HepG2 (cell line): ENCODE data around the gene NUDT3. TPM values are rescaled to one million over a fixed set of nuclear protein-coding genes. Genes with fewer than 3 reads are reported as not detected.

Experiments
- GATAD2A ChIP-seq: IDR thresholded peaks from 2 replicates; pipeline ENCODE4 v1.6.1; 2016
- GPN1 ChIP-seq: sonication (generic); formaldehyde crosslinking; IDR thresholded peaks from 2 replicates; pipeline ENCODE4 v1.5.1; 2020; ENCODE audit warnings: missing genetic modification reagents, borderline replicate concordance
- ISL2 ChIP-seq: sonication (generic); formaldehyde crosslinking; IDR thresholded peaks from 2 replicates; pipeline ENCODE4 v1.5.0; 2020; ENCODE audit warnings: missing genetic modification reagents
- JUND ChIP-seq: sonication (generic); formaldehyde crosslinking; IDR thresholded peaks from 2 replicates; pipeline ENCODE4 v1.8.0; 2022; ENCODE audit warnings: mild to moderate bottlenecking, missing genetic modification reagents
- RBFOX2 ChIP-seq: fragments of 200-400 bp; formaldehyde crosslinking; IDR thresholded peaks from 2 replicates; pipeline ENCODE4 v1.6.1; 2017; ENCODE audit warnings: low read depth, mild to moderate bottlenecking, low read length
- SP4 ChIP-seq: sonication (generic); formaldehyde crosslinking; IDR thresholded peaks from 2 replicates; pipeline ENCODE4 v1.8.1; 2023; ENCODE audit warnings: mild to moderate bottlenecking, missing genetic modification reagents
- YEATS4 ChIP-seq: sonication (generic); formaldehyde crosslinking; IDR thresholded peaks from 2 replicates; pipeline ENCODE4 v1.4.0; 2020; ENCODE audit warnings: missing genetic modification reagents, borderline replicate concordance
- ZBTB7B ChIP-seq: sonication (generic); formaldehyde crosslinking; IDR thresholded peaks from 2 replicates; pipeline ENCODE4 v1.4.0; 2020; ENCODE audit warnings: missing genetic modification reagents
- ZNF101 ChIP-seq: sonication (generic); formaldehyde crosslinking; IDR thresholded peaks from 2 replicates; pipeline ENCODE4 v1.4.0; 2020; ENCODE audit warnings: mild to moderate bottlenecking, low read depth, missing genetic modification reagents, borderline replicate concordance
- ZNF224 ChIP-seq: sonication (generic); formaldehyde crosslinking; IDR thresholded peaks from 2 replicates; pipeline ENCODE4 v1.5.0; 2020; ENCODE audit warnings: mild to moderate bottlenecking, missing genetic modification reagents
- ZNF331 ChIP-seq: sonication (generic); formaldehyde crosslinking; IDR thresholded peaks from 2 replicates; pipeline ENCODE4 v1.4.0; 2020; ENCODE audit warnings: missing genetic modification reagents
- polyA plus RNA-seq, 8 experiments: library from polyadenylated mRNA; depleted of rRNA in 3 of 8; stranded (reverse) in 7 of 8; unstranded in 1 of 8; fragments of >200 nt; fragmentation: Illumina TruSeq in 4 of 8; extraction: Trizol in 4 of 8; gene quantifications; 2 replicates each; pipeline versions ENCODE4 v1.2.1 to v1.2.3, GENCODE V29; 2011 to 2016; ENCODE audit warnings: low read depth in 4 of 8, missing spikeins in 1 of 8, mixed read lengths in 1 of 8; ENCODE audit not compliant: insufficient read depth in 1 of 8
- total RNA-seq, 5 experiments: library from RNA; depleted of rRNA; stranded (reverse); fragments of >200 nt; fragmentation: Illumina TruSeq; extraction: Trizol; gene quantifications; 2 replicates each; pipeline ENCODE4 v1.2.3, GENCODE V29; 2016; ENCODE audit warnings: low read depth in 1 of 5
- TF ChIP-seq, protein P1 (sequence below): sonication (generic); formaldehyde crosslinking; IDR thresholded peaks from 2 replicates; pipeline ENCODE4 v1.8.0; 2022; ENCODE audit warnings: missing genetic modification reagents, low read depth, mild to moderate bottlenecking, borderline replicate concordance
- TF ChIP-seq, protein P2 (sequence below): sonication (generic); formaldehyde crosslinking; IDR thresholded peaks from 2 replicates; pipeline ENCODE4 v1.4.0; 2020; ENCODE audit warnings: missing genetic modification reagents, borderline replicate concordance
- TF ChIP-seq, protein P3 (sequence below): sonication (generic); formaldehyde crosslinking; IDR thresholded peaks from 2 replicates; pipeline ENCODE4 v1.9.0; 2021; ENCODE audit warnings: missing genetic modification reagents, borderline replicate concordance
- TF ChIP-seq, protein P4 (sequence below): sonication (generic); formaldehyde crosslinking; IDR thresholded peaks from 2 replicates; pipeline ENCODE4 v1.4.0; 2020; ENCODE audit warnings: missing genetic modification reagents
- TF ChIP-seq, protein P5 (sequence below): sonication (generic); formaldehyde crosslinking; IDR thresholded peaks from 2 replicates; pipeline ENCODE4 v1.4.0; 2020; ENCODE audit warnings: mild to moderate bottlenecking, missing genetic modification reagents
- TF ChIP-seq, protein P6 (sequence below): sonication (generic); formaldehyde crosslinking; IDR thresholded peaks from 2 replicates; pipeline ENCODE4; 2020; ENCODE audit warnings: missing genetic modification reagents, mild to moderate bottlenecking, borderline replicate concordance

NUDT3 gene
- total and polyA plus RNA-seq, 2 of the 13 experiments (the other 11 are each of a cell fraction or from before 2014, with no cell fraction given), result 20.2 to 20.6 TPM

DNA sequence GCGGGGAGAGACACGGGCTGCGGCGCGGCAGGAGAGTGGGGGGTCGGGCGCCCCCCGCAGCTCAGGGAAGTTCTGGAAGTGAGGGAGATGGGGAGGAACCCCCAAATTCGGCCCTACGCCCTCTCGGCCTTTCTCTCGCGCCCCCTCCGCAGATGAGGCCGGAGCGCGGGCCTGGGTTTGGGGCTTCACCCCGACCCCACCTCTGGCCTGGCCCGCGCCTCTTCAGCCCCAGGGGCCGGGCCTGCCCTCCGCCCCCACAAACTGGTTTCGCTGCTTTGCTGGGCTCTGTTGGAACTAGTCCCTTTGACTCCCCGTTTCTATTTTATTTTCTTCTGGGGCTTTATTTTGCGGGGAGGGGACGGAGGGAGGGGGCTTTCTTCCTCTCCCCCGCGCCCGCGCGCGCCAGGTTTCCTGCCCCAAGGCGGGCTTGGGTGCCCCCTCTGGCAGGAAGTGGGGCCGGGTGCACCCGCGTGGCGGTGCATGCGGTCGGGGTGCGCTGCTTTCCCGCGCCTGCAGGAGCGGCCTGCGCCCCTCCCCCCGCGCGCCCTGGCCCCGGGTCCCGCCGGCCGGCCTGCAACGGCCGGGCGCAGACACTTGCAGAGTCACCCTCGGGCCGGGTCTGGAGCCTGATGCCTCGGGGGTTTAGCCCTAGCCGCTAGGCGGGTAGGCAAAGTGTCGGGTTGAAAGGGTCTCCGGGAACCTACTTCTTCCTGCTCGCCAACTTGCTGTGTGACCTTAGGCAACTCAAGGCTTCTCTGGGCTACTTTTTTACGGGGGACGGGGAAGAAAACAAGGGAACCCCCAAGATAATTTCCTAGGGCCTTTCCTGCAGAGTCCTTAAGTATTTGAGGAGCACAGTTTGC, 154.5 kb downstream of the NUDT3 start (continued):
- TF ChIP-seq, protein P1, sequence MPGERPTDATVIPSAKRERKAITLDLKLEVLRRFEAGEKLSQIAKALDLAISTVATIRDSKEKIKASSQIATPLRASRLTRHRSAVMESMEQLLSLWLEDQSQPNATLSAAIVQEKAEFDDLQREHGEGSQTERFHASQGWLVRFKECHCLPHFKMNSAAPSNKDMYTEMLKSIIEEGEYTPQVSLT (CRISPR knock-in tag), result 0 out of 2 replicates have a peak, but pooled peaks have one; percentile 43
- TF ChIP-seq JUND (CRISPR knock-in tag) (0 out of 2 replicates have a peak, but pooled peaks have one; percentile 39), YEATS4 (CRISPR knock-in tag) (peak; percentile 99), ISL2 (0 out of 2 replicates have a peak, but pooled peaks have one; percentile 51), ZNF224 (CRISPR knock-in tag) (peak; percentile 84; the same call in 1 of the 2 replicates), SP4 (CRISPR knock-in tag) (peak; percentile 89), RBFOX2 (peak; percentile 81), ZNF101 (CRISPR knock-in tag) (0 out of 2 replicates have a peak, but pooled peaks have one; percentile 85), GPN1 (CRISPR knock-in tag) (peak; percentile 96), GATAD2A (CRISPR knock-in tag) (peak; percentile 72), ZNF331 (peak; percentile 96), ZBTB7B (CRISPR knock-in tag) (peak; percentile 93)
- TF ChIP-seq, protein P2, sequence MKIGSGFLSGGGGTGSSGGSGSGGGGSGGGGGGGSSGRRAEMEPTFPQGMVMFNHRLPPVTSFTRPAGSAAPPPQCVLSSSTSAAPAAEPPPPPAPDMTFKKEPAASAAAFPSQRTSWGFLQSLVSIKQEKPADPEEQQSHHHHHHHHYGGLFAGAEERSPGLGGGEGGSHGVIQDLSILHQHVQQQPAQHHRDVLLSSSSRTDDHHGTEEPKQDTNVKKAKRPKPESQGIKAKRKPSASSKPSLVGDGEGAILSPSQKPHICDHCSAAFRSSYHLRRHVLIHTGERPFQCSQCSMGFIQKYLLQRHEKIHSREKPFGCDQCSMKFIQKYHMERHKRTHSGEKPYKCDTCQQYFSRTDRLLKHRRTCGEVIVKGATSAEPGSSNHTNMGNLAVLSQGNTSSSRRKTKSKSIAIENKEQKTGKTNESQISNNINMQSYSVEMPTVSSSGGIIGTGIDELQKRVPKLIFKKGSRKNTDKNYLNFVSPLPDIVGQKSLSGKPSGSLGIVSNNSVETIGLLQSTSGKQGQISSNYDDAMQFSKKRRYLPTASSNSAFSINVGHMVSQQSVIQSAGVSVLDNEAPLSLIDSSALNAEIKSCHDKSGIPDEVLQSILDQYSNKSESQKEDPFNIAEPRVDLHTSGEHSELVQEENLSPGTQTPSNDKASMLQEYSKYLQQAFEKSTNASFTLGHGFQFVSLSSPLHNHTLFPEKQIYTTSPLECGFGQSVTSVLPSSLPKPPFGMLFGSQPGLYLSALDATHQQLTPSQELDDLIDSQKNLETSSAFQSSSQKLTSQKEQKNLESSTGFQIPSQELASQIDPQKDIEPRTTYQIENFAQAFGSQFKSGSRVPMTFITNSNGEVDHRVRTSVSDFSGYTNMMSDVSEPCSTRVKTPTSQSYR (CRISPR knock-in tag), result peak; percentile 99
- TF ChIP-seq, protein P3, sequence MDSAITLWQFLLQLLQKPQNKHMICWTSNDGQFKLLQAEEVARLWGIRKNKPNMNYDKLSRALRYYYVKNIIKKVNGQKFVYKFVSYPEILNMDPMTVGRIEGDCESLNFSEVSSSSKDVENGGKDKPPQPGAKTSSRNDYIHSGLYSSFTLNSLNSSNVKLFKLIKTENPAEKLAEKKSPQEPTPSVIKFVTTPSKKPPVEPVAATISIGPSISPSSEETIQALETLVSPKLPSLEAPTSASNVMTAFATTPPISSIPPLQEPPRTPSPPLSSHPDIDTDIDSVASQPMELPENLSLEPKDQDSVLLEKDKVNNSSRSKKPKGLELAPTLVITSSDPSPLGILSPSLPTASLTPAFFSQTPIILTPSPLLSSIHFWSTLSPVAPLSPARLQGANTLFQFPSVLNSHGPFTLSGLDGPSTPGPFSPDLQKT, result peak; percentile 85; the same call in 1 of the 2 replicates
- TF ChIP-seq, protein P4, sequence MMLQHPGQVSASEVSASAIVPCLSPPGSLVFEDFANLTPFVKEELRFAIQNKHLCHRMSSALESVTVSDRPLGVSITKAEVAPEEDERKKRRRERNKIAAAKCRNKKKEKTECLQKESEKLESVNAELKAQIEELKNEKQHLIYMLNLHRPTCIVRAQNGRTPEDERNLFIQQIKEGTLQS (CRISPR knock-in tag), result peak; percentile 78
- TF ChIP-seq, protein P5, sequence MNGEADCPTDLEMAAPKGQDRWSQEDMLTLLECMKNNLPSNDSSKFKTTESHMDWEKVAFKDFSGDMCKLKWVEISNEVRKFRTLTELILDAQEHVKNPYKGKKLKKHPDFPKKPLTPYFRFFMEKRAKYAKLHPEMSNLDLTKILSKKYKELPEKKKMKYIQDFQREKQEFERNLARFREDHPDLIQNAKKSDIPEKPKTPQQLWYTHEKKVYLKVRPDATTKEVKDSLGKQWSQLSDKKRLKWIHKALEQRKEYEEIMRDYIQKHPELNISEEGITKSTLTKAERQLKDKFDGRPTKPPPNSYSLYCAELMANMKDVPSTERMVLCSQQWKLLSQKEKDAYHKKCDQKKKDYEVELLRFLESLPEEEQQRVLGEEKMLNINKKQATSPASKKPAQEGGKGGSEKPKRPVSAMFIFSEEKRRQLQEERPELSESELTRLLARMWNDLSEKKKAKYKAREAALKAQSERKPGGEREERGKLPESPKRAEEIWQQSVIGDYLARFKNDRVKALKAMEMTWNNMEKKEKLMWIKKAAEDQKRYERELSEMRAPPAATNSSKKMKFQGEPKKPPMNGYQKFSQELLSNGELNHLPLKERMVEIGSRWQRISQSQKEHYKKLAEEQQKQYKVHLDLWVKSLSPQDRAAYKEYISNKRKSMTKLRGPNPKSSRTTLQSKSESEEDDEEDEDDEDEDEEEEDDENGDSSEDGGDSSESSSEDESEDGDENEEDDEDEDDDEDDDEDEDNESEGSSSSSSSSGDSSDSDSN (CRISPR knock-in tag), result peak; percentile 73; the same call in 1 of the 2 replicates
- TF ChIP-seq, protein P6, sequence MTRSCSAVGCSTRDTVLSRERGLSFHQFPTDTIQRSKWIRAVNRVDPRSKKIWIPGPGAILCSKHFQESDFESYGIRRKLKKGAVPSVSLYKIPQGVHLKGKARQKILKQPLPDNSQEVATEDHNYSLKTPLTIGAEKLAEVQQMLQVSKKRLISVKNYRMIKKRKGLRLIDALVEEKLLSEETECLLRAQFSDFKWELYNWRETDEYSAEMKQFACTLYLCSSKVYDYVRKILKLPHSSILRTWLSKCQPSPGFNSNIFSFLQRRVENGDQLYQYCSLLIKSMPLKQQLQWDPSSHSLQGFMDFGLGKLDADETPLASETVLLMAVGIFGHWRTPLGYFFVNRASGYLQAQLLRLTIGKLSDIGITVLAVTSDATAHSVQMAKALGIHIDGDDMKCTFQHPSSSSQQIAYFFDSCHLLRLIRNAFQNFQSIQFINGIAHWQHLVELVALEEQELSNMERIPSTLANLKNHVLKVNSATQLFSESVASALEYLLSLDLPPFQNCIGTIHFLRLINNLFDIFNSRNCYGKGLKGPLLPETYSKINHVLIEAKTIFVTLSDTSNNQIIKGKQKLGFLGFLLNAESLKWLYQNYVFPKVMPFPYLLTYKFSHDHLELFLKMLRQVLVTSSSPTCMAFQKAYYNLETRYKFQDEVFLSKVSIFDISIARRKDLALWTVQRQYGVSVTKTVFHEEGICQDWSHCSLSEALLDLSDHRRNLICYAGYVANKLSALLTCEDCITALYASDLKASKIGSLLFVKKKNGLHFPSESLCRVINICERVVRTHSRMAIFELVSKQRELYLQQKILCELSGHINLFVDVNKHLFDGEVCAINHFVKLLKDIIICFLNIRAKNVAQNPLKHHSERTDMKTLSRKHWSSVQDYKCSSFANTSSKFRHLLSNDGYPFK (CRISPR knock-in tag), result no peak
